SK-N-SH treated with all-trans-retinoic acid at 6 μM for 48 hours (cell line): ENCODE data around the gene KDSR.

Experiments used
- ARNTL ChIP-seq: fragments of 450-650 bp; formaldehyde crosslinking; IDR thresholded peaks from 2 replicates; pipeline ENCODE4 v1.5.0; 2020; ENCODE audit warnings: low read depth, mild to moderate bottlenecking, moderate library complexity, borderline replicate concordance
- CREB5 ChIP-seq: fragments of 250-450 bp; sonication (Bioruptor Pico); IDR thresholded peaks from 2 replicates; pipeline ENCODE4 v1.5.1; 2020; ENCODE audit warnings: low read depth, mild to moderate bottlenecking, moderate library complexity
- CSRNP3 ChIP-seq: fragments of 250-450 bp; sonication (Bioruptor Pico); IDR thresholded peaks from 2 replicates; pipeline ENCODE4 v1.5.1; 2021; ENCODE audit warnings: mild to moderate bottlenecking, moderate library complexity
- OSR1 ChIP-seq: fragments of 250-450 bp; sonication (Bioruptor Pico); IDR thresholded peaks from 2 replicates; pipeline ENCODE4 v1.8.0; 2022; ENCODE audit warnings: moderate library complexity, mild to moderate bottlenecking, inconsistent platforms
- PATZ1 ChIP-seq: fragments of 250-450 bp; sonication (Bioruptor Pico); IDR thresholded peaks from 2 replicates; pipeline ENCODE4 v1.8.0; 2020; ENCODE audit warnings: mild to moderate bottlenecking, moderate library complexity, borderline replicate concordance
- PPARA ChIP-seq: fragments of 250-450 bp; sonication (Bioruptor Pico); IDR thresholded peaks from 2 replicates; pipeline ENCODE4 v1.5.0; 2020; ENCODE audit warnings: mild to moderate bottlenecking, borderline replicate concordance
- RARB ChIP-seq: fragments of 250-450 bp; sonication (Bioruptor Pico); IDR thresholded peaks from 2 replicates; pipeline ENCODE4 v1.8.0; 2021; ENCODE audit warnings: mild to moderate bottlenecking, moderate library complexity
- SNAI2 ChIP-seq: fragments of 250-450 bp; sonication (Bioruptor Pico); IDR thresholded peaks from 2 replicates; pipeline ENCODE4 v1.5.0; 2020; ENCODE audit warnings: mild to moderate bottlenecking, moderate library complexity
- TOX ChIP-seq: fragments of 250-450 bp; sonication (Bioruptor Pico); IDR thresholded peaks from 2 replicates; pipeline ENCODE4 v1.8.0; 2021; ENCODE audit warnings: mild to moderate bottlenecking, moderate library complexity, borderline replicate concordance
- ZC3H10 ChIP-seq: fragments of 250-450 bp; sonication (Bioruptor Pico); IDR thresholded peaks from 2 replicates; pipeline ENCODE4 v1.5.1; 2021; ENCODE audit warnings: mild to moderate bottlenecking, moderate library complexity
- ZFP3 ChIP-seq: fragments of 250-450 bp; sonication (Bioruptor Pico); IDR thresholded peaks from 2 replicates; pipeline ENCODE4 v1.5.0; 2020; ENCODE audit warnings: mild to moderate bottlenecking, moderate library complexity
- ZFP30 ChIP-seq: fragments of 450-650 bp; formaldehyde crosslinking; IDR thresholded peaks from 2 replicates; pipeline ENCODE4 v1.5.0; 2022; ENCODE audit warnings: mild to moderate bottlenecking, moderate library complexity
- ZNF70 ChIP-seq: fragments of 450-650 bp; formaldehyde crosslinking; IDR thresholded peaks from 2 replicates; pipeline ENCODE4 v1.5.0; 2020; ENCODE audit warnings: mild to moderate bottlenecking, moderate library complexity

- no peak for TF ChIP-seq RARB (CRISPR knock-in tag)
- no peak for TF ChIP-seq ZFP3 (CRISPR knock-in tag)
- TF ChIP-seq ZC3H10 (CRISPR knock-in tag) = no peak
- no peak for TF ChIP-seq OSR1 (CRISPR knock-in tag)
- TF ChIP-seq CREB5 (CRISPR knock-in tag) = no peak
- no peak for TF ChIP-seq CSRNP3 (CRISPR knock-in tag)
- TF ChIP-seq PATZ1 (CRISPR knock-in tag) = no peak
- no peak for TF ChIP-seq PPARA (CRISPR knock-in tag)
- no peak for TF ChIP-seq ZNF70 (CRISPR knock-in tag)
- no peak for TF ChIP-seq SNAI2 (CRISPR knock-in tag)
- TF ChIP-seq ZFP30 = no peak
- no peak for TF ChIP-seq ARNTL (CRISPR knock-in tag)
- no peak for TF ChIP-seq TOX (CRISPR knock-in tag)
Observed at GRCh38 chr18:63348508-63349136, 18.4 kb downstream of the KDSR start.
